ENCODE data around the gene RNF123. TPM values are rescaled to one million over a fixed set of nuclear protein-coding genes. Genes with fewer than 3 reads are reported as not detected.

Gene RNF123
- total RNA-seq, 1 experiment from 2014 or later: 46.7 TPM

DNA sequence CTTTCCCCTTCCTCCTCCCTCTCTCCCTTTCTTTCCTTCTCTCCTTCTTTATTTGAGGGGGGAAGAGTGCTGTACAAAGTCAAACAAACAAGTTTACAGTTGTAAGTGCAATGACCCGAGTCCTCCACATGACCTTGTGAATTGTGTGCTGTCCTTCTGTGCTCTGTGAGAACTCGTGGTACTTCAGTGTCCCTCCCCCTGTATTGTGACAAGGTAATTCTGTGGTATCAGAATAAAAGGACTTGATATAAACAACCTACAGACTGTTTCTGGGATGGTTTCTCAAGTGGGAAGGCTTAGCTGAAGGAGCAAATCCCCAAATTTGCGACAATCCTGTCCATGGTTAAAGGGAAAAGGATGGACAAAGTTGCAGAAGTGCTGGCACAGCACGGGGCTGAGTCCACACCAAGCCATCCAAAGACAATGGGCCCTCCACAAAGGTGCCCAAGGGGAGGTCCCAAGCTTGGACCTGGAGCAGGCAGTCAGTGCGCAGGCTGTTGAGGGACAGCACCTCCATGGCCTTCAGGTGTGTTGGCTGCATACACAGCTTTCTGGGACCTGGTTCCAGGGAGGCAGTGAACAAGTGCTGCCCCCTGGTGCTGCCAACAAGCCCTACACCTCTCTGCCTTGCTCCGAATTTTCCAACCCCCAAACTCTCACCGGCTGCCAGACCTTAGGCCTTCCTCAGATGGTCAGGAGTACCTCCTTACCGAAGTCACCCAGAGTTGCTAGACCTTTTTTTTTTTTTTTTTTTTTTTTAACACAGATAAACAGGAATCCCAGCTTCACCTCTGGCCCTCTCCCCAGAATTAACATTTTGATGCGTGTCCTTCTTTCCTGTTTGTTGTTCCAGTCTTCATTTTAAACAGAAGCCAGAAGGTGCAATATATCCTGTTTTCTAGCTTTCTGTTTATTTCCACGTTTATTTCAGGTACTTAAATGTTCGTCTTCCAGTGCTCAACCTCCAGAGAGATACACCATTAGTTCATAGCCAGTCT is 17.8 kb upstream of the RNF123 start:
- peak overlapping the region; percentile 36 for H3K4me2 ChIP-seq
- no peaks in the 10 kb centered on the region; the same call in 1 of the 2 replicates for H3K36me3 ChIP-seq (ENCODE audit: low read depth)
- peaks cover 28% of the 10 kb centered on the region for H3K4me1 ChIP-seq (replicated peaks; ENCODE audit: insufficient read depth)
- no peak overlapping the region for H3K4me3 ChIP-seq
- H3F3A ChIP-seq (ENCODE audit: insufficient read depth, low read depth): peaks cover 19% of the 10 kb centered on the region
- TF ChIP-seq EZH2 (IDR thresholded peaks at IDR 0.05; ENCODE audit: low read depth): no peak
- TF ChIP-seq, protein P1, sequence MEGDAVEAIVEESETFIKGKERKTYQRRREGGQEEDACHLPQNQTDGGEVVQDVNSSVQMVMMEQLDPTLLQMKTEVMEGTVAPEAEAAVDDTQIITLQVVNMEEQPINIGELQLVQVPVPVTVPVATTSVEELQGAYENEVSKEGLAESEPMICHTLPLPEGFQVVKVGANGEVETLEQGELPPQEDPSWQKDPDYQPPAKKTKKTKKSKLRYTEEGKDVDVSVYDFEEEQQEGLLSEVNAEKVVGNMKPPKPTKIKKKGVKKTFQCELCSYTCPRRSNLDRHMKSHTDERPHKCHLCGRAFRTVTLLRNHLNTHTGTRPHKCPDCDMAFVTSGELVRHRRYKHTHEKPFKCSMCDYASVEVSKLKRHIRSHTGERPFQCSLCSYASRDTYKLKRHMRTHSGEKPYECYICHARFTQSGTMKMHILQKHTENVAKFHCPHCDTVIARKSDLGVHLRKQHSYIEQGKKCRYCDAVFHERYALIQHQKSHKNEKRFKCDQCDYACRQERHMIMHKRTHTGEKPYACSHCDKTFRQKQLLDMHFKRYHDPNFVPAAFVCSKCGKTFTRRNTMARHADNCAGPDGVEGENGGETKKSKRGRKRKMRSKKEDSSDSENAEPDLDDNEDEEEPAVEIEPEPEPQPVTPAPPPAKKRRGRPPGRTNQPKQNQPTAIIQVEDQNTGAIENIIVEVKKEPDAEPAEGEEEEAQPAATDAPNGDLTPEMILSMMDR (conservative IDR thresholded peaks at IDR 0.05): peak; percentile 83
- CTCF ChIA-PET: interaction anchor here (0.5 to 1.8 kb wide), 14 partner anchors 84 to 427 kb away, joined by 3 to 28 read pairs (median 6); no protein-coding TSS in a partner anchor
- H2AFZ ChIP-seq: no peak overlapping the region
- POLR2A ChIA-PET (ENCODE audit: unreplicated experiment): interaction anchor here (0.6 to 0.7 kb wide), 2 partner anchors 132 to 219 kb away, joined by 5 to 6 read pairs; no protein-coding TSS in a partner anchor
- H3K27ac ChIP-seq: no peak overlapping the region
- no TSS peak for BruUV-seq (replicated peaks)
- intact Hi-C loops (cut with micrococcal nuclease; ENCODE audit: unreplicated experiment): loop anchor here (1.0 to 5.0 kb wide), 5 partner anchors 51 to 324 kb away; partner anchors contain the start of gene GMPPB
- H3K9me3 ChIP-seq (ENCODE audit: insufficient read depth, low read depth): no peaks in the 10 kb centered on the region
- peak; percentile 60 to 75 for DNase-seq
- peaks cover 7% of the 10 kb centered on the region; the same call in 1 of the 2 replicates for H4K20me1 ChIP-seq (ENCODE audit: insufficient read depth)
- H3K9me2 ChIP-seq (ENCODE audit: insufficient read depth): no peaks in the 10 kb centered on the region
- peaks cover 21% of the 10 kb centered on the region; the same call in 1 of the 2 replicates for H3K79me2 ChIP-seq (ENCODE audit: low read depth)
- no peaks in the 10 kb centered on the region for H3K27me3 ChIP-seq (ENCODE audit: insufficient read depth, low read depth)

DNA sequence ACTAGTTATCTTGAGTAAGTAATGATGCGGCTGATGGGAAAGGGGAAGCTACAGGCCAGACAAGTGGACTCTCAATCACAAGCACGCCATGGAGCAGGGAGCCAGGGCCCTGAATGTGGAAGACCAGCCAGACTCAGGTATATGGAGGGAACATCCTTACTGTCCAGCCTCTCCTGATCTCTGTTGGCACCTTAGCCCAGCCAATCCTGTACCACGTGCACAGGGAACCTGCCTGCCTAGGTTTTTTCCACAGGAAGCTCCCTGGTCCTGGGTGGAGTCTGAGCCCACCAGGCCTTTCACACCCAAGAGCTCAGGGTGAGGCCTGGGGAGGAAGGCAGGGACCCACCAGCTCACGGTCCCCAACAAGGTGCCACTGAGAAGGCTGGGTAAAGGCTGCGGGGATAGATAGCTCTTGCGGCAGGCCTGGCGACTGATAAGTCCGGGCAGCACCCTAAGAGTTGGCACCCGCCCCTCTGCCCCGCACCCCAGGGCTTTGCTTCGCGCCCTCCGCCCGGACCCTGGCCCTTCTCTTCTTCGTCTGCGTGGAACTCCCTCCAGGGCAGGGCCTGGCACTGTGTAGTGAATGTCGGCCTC is 16.1 kb upstream of the RNF123 start:
- H3K4me3 ChIP-seq: peak overlapping the region; percentile 86
- intact Hi-C loops (cut with micrococcal nuclease; ENCODE audit: unreplicated experiment): loop anchor here (2.0 to 5.0 kb wide), 4 partner anchors 50 to 326 kb away; partner anchors contain the start of gene GMPPB
- no peaks in the 10 kb centered on the region for H3K27me3 ChIP-seq (ENCODE audit: insufficient read depth, low read depth)
- BruUV-seq (replicated peaks): TSS peak; percentile 61
- peaks cover 21% of the 10 kb centered on the region; the same call in 1 of the 2 replicates for H3K79me2 ChIP-seq (ENCODE audit: low read depth)
- ChIA-PET CTCF (interaction anchor here (1.3 kb wide), 1 partner anchor 133 kb away, joined by 13 read pairs; no protein-coding TSS in a partner anchor), POLR2A (ENCODE audit: unreplicated experiment) (interaction anchor here (0.6 to 1.1 kb wide), 7 partner anchors 133 to 333 kb away, joined by 3 to 35 read pairs (median 5); no protein-coding TSS in a partner anchor)
- H3K9me2 ChIP-seq (ENCODE audit: insufficient read depth): no peaks in the 10 kb centered on the region
- peak overlapping the region; percentile 79 for H3K4me2 ChIP-seq
- H3K9me3 ChIP-seq (ENCODE audit: insufficient read depth, low read depth): no peaks in the 10 kb centered on the region
- peak overlapping the region; percentile 94 for H3K27ac ChIP-seq
- H3K4me1 ChIP-seq (replicated peaks; ENCODE audit: insufficient read depth): peaks cover 27% of the 10 kb centered on the region
- H2AFZ ChIP-seq: peak overlapping the region; percentile 83
- DNase-seq: peak; percentile 59 to 64
- H3K36me3 ChIP-seq (ENCODE audit: low read depth): no peaks in the 10 kb centered on the region; the same call in 1 of the 2 replicates
- H3F3A ChIP-seq (ENCODE audit: insufficient read depth, low read depth): peaks cover 18% of the 10 kb centered on the region
- H4K20me1 ChIP-seq (ENCODE audit: insufficient read depth): peaks cover 7% of the 10 kb centered on the region; the same call in 1 of the 2 replicates
- TF ChIP-seq, protein P1 (conservative IDR thresholded peaks at IDR 0.05): no peak
- TF ChIP-seq EZH2 (IDR thresholded peaks at IDR 0.05; ENCODE audit: low read depth): no peak
